Measurements from ENCODE around the gene RAB14. TPM values are rescaled to one million over a fixed set of nuclear protein-coding genes. Genes with fewer than 3 reads are reported as not detected.

RAB14 gene
- 61.0 and 64.9 TPM in 2 replicates for total RNA-seq

GRCh38 chr9:121201738-121202533 is at the start of gene RAB14:
RAB14 (minus strand) TSS chr9:121201869; CDS start chr9:121193412, 8,457 bp downstream.
- intact Hi-C loops (cut with micrococcal nuclease): loop anchor here (1.0 to 10.0 kb wide), 9 partner anchors 19 to 617 kb away; partner anchors contain the start of genes CDK5RAP2, CNTRL, FBXW2 and MEGF9

- intact Hi-C loops (cut with micrococcal nuclease): no loop called here
Measured at GRCh38 chr9:121249563-121249962, 47.9 kb upstream of the RAB14 start.

GRCh38 chr9:121246821-121247561 is 45.3 kb upstream of the RAB14 start:
- intact Hi-C loops (cut with micrococcal nuclease): no loop called here

GRCh38 chr9:121242959-121243346 is 41.3 kb upstream of the RAB14 start:
- intact Hi-C loops (cut with micrococcal nuclease): no loop called here

- intact Hi-C loops (cut with micrococcal nuclease): no loop called here
Measured at GRCh38 chr9:121242219-121242958, 40.7 kb upstream of the RAB14 start.

- intact Hi-C loops (cut with micrococcal nuclease): no loop called here
Measured at GRCh38 chr9:121240472-121241135, 38.9 kb upstream of the RAB14 start.

- intact Hi-C loops (cut with micrococcal nuclease): no loop called here
Measured at GRCh38 chr9:121239851-121240250, 38.2 kb upstream of the RAB14 start.

GRCh38 chr9:121239071-121239470 is 37.4 kb upstream of the RAB14 start:
- intact Hi-C loops (cut with micrococcal nuclease): no loop called here

GRCh38 chr9:121237916-121238315 is 36.2 kb upstream of the RAB14 start:
- intact Hi-C loops (cut with micrococcal nuclease): no loop called here

- intact Hi-C loops (cut with micrococcal nuclease): no loop called here
Measured at GRCh38 chr9:121235512-121235911, 33.8 kb upstream of the RAB14 start.

GRCh38 chr9:121234832-121235161 is 33.1 kb upstream of the RAB14 start:
- intact Hi-C loops (cut with micrococcal nuclease): no loop called here

- intact Hi-C loops (cut with micrococcal nuclease): no loop called here
Measured at GRCh38 chr9:121233906-121234831, 32.5 kb upstream of the RAB14 start.

- intact Hi-C loops (cut with micrococcal nuclease): no loop called here
Measured at GRCh38 chr9:121232251-121232650, 30.6 kb upstream of the RAB14 start.

- intact Hi-C loops (cut with micrococcal nuclease): no loop called here
Measured at GRCh38 chr9:121230256-121230655, 28.6 kb upstream of the RAB14 start.

- intact Hi-C loops (cut with micrococcal nuclease): no loop called here
Measured at GRCh38 chr9:121227862-121228261, 26.2 kb upstream of the RAB14 start.

GRCh38 chr9:121226175-121226574 is 24.5 kb upstream of the RAB14 start:
- intact Hi-C loops (cut with micrococcal nuclease): no loop called here

- intact Hi-C loops (cut with micrococcal nuclease): no loop called here
Measured at GRCh38 chr9:121225240-121225639, 23.6 kb upstream of the RAB14 start.

GRCh38 chr9:121222524-121223171 is 21.0 kb upstream of the RAB14 start:
- intact Hi-C loops (cut with micrococcal nuclease): no loop called here

- intact Hi-C loops (cut with micrococcal nuclease): no loop called here
Measured at GRCh38 chr9:121221664-121222055, 20.0 kb upstream of the RAB14 start.

All from T-helper 2 cell treated with Interferon-gamma antibody and Interleukin-4, amounts not matched to agents 100 ng/mL and 5 ng/mL, for 36 hours (primary cell).